NCI-H1105 treated with DMSO at 0.1 percent for 48 hours (cell line): ENCODE results near the gene PLCB1.
"Not testable (repeated sequence)": the region's sequence is repeated elsewhere in the genome, so short reads cannot be mapped to it uniquely, and the experiment has no call there.

Source experiments
- DNase-seq: peaks from one replicate; lab custom pipeline; 2025; lab: John Stamatoyannopoulos, UW

PLCB1 gene

DNA sequence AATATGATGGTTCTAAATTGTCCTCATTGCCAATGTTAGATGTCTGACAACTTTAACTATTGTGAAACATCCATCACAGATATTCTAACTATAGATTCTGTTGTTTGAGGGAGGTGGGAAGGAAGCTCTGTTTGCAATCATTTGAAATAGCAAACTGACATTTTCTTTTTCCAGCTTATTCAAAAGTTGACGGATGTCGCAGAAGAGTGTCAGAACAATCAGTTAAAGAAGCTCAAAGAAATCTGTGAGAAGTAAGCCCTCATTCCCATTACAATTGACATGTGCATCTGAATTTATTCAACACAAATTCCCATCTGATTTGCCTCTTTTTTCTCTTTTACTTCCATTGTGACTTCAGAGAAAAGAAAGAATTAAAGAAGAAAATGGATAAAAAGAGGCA is 656.2 kb downstream of the PLCB1 start:
- no peak for DNase-seq

- no peak for DNase-seq
These were observed 656.8 kb downstream of the PLCB1 start for GRCh38 chr20:8788831-8789230.

DNA sequence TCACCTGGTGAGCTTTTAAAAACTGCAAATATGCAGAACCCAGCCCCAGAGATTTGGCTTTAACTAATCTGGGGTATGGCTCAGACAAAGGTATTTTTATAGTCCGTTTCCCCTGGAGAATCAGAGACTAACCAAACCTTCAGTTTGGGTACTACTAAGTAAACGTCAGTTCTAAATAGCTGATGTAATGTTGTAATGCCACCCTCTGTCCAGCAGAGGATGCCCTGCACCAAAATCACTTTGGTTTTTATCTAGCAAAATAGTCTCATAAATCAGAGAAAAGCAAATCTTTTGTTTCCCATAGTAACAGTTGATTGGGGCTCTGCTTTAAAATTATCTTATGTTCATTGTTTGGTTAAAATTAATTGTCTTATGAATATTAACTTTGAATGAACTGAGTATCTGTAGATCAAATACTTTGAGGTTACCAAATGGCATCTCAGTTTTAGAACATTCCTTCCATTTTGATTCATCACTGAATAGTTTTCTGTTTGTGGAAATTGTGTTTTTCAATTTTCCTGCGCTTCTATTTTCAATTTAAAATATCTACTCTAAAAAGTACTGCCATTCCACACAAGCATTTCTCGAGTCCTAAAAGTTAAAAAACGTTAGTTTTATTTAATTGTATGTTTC is 658.5 kb downstream of the PLCB1 start:
- DNase-seq = peak; percentile 42

DNA sequence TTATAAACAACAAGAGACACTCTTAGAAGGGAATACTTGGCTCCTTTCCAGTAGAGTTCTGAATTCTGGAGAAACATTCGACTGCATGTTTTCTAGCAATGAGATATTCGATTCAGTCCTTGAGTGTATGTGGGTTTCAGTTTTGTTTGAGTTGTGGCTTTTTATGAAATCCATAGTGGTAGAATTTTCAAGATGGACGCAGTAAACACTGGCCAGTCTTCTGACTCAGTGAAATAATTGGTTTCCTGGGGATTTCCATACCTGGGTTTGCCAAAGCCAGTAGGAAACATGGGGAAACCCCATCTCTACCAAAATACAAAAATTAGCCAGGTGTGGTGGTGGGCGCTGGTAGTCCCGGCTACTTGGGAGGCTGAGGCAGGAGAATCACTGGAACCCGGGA is 663.3 kb downstream of the PLCB1 start:
- DNase-seq = no peak

DNA sequence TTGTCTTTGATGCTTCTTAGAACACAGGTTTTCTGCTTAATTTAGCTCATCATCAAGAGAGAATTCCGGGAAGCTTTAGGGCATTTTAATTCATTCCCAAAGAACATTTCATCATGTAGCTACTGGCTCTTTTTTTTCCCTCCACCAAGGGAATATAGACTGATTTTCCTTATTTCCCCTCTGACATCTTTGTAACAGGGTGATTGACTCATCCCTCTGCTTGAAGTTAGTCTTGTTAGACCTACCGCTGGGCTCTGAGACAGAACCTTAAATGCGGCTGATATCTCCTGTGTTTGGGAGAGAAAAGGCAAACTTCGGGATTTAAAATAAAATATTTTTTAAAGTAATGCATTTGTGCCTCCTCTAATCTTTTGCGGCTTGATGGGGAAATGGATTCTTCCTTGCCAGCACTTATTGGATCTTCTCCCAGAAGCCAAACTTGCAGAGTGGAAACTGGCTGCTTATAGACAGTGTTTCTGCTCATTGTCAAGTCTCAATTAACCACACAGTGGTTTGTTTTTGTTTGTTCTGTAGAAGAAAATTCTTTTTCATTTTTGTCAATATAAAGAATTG is 664.1 kb downstream of the PLCB1 start:
- no peak for DNase-seq

DNA sequence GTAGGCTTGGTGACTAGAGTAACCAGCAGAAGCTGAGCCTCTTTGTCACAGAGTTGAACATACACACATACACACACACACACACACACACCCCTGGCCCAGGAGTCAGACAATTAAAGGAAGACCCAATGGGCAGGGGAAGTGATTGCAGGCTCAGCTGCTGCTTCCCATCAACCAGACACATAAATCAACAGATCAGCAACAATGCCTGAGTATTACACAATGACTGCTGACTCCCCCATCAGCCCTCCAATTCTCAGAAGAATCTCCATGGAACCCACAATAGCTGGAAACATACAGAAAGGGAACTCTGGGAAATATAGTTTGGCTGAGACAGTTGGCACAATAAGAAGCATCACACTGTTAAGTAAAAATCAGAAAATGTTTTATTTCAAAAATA is 666.4 kb downstream of the PLCB1 start:
- no peak for DNase-seq

- no peak for DNase-seq
These were observed 668.0 kb downstream of the PLCB1 start for GRCh38 chr20:8800089-8800488.

- DNase-seq = no peak
These were observed 669.6 kb downstream of the PLCB1 start for GRCh38 chr20:8801686-8802085.

GRCh38 chr20:8803065-8803464 is 671.0 kb downstream of the PLCB1 start:
- no peak for DNase-seq

GRCh38 chr20:8803941-8804340 is 671.9 kb downstream of the PLCB1 start:
- no peak for DNase-seq

- no peak for DNase-seq
These were observed 673.8 kb downstream of the PLCB1 start for GRCh38 chr20:8805737-8806442.

DNA sequence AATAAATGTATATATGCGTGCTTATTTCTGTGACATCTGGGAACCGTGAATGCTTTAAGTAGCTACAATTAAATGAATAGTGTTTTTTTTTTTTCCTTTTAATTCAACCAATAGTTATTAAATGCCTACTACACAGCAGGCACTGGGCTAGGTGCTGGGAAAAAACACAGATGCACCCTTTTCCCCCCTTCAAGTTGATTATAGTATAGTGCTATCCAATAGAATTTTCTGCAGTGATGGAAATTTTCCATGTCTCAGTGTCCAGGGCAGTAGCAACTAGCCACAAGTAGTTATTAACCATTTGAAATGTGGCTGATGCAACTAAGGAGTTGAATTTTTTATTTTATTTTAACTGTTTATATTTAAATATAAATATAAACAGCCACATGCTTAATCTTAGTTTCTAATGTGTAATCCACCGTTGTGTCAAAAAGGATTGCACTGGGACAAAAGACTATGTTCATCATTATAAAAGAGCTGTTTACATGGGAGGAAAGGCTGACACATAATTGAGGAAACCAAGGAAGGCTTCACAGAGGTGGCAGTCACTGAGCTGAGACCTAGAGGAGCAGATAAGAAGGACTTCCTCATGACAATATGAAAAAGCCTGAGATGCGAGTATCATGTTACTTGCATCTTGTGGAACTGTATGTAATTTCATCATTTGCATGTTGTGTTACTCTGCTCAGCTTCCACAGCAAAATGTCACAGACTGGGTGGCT is 675.6 kb downstream of the PLCB1 start:
- DNase-seq = no peak

DNA sequence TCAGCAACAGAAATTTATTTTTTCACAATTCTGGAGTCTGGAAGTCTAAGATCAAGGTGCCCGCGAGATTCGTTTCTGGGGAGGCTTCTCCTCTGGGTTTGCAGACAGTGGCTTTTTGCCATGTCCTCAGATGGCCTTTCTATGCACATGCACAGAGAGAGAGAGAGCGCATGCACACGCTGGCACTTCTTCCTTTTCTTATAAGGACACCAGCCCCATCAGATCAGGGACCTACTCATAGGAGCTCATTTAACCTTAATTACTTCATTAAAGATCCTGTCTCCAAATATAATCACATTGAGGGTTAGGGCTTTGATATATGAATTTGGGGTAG is 676.1 kb downstream of the PLCB1 start:
- no peak for DNase-seq

DNA sequence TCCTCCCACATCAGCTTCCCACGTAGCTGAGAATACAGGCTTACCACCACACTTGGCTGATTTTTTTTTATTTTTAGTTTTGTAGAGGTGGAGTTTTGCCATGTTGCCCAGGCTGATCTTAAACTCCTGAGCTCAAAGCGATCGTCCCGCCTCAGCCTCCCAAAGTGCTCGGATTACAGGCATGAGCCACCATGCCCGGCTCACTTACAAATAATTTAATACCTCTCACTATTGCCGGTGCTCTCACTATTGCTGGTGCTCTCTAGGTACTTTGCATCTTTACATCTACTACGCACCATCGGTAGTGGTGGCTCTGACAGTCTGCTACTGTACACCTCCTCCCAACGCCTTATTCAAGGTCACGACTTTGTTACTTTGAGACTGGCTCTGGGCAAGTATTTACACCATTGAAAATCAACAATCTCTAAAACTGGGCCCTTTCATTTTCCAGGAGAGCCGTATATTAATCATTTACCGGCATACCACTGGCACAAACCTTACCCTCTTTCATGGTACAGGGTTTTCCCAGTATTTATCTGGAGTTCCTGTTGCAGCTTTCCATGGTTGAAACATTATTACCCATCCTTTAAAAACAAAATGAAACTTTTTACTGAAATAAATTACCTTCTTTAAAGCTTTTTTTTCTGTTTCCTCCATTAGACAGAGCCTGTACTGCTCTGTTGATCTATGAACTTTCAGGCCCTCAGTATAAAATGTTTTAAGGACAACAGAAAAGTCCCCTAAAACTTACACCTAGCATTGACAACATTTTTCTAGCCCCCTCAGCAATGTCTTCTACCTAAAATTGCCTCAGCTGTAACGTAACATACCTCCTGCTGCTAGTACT is 677.3 kb downstream of the PLCB1 start:
- DNase-seq = no peak

- no peak for DNase-seq
These were observed 679.9 kb downstream of the PLCB1 start for GRCh38 chr20:8811801-8812594.

GRCh38 chr20:8812817-8813216 is 680.8 kb downstream of the PLCB1 start:
- DNase-seq = no peak

- no peak for DNase-seq
These were observed 683.1 kb downstream of the PLCB1 start for GRCh38 chr20:8815208-8815607.

- no peak for DNase-seq
These were observed 697.2 kb downstream of the PLCB1 start for GRCh38 chr20:8829256-8829655.

GRCh38 chr20:8834294-8834693 is 702.2 kb downstream of the PLCB1 start:
- not testable (repeated sequence) for DNase-seq

- DNase-seq = no peak
These were observed 702.8 kb downstream of the PLCB1 start for GRCh38 chr20:8834851-8835250.

GRCh38 chr20:8837396-8837795 is 705.3 kb downstream of the PLCB1 start:
- DNase-seq = no peak
